ENCODE data around the gene EXOSC5.
A peak's percentile ranks its signal among the peaks of the same experiment; 100 is the strongest.

The EXOSC5 gene

DNA sequence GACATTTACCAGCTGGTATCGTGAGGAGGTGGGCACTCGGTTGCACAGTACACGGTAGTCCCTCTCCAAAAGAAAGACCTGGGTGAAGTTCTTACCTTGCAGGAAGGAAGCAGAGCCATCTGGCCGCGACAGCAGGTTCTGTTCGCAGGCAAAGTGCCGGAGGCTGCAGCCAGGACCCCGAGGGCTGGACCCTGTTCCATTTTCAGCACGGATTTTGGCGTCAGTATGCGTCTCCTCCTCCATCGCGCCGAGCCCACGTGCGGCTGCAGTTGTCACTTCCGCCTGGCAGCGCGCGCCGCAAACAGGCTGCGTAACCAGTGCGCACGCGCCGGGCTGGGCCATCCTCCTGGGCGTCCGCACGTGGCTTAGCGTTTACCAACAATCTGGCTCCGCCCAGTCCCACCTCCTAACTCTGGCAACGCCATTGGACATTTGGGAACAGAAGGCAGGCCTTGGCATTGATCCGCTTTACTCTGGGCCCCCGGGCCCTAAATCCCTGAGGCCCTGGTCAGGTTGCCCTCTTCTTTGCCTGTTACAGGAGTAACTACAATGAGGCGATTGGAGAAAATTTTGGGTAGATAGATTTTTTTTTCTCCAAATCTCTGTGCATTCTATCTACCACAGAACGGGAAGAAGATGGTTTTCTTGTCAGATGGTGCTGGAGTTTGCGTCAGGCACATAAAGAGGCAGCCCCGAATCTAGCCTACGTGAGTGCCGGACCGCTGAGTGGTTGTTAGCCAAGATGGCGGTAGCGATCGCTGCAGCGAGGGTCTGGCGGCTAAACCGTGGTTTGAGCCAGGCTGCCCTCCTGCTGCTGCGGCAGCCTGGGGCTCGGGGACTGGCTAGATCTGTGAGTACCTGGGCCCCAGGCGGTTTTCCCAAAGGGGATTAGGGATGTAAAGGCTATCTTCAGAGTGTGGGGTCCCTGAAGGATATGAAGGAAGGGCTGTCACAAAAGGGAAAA is at the start of gene EXOSC5, which contains the start of gene BCKDHA:
TSS of gene EXOSC5 (minus strand) at position 274 of the 964 bp plus-strand sequence. CDS start at position 243, 31 bp downstream.
TSS of gene BCKDHA (plus strand) at position 733 of the 964 bp plus-strand sequence. CDS start at position 743, 10 bp downstream.
- Histone ChIP-seq H3K4me3 (ENCODE audit: low read length in 2 of 2) (peak within 1 kb of the TSS; percentile 97 to 100), H3K9ac (ENCODE audit: low read depth in 1 of 2, low read length in 2 of 2) (peak within 1 kb of the TSS; percentile 91 to 97), H3K4me1 (ENCODE audit: control insufficient read depth in 2 of 2, insufficient read depth in 2 of 2, low read length in 2 of 2) (peaks cover 12 to 13% of the 10 kb centered on the region in 2 donors), H3K27me3 (ENCODE audit: control insufficient read depth in 2 of 2, insufficient read depth in 2 of 2, low read length in 2 of 2) (no peaks in the 10 kb centered on the region), H3K27ac (ENCODE audit: low read depth in 2 of 2, low read length in 2 of 2) (peak within 1 kb of the TSS; percentile 90 to 92), H3K9me3 (ENCODE audit: control insufficient read depth in 2 of 2, low read length in 2 of 2) (no peaks in the 10 kb centered on the region), H3K36me3 (ENCODE audit: control insufficient read depth in 2 of 2, insufficient read depth in 2 of 2, low read length in 2 of 2) (no peaks in the 10 kb centered on the region)

GRCh38 chr19:41445575-41445974 is 48.4 kb upstream of the EXOSC5 start:
- Histone ChIP-seq H3K4me1 (ENCODE audit: control insufficient read depth in 2 of 2, insufficient read depth in 2 of 2, low read length in 2 of 2) (no peaks in the 10 kb centered on the region), H3K27me3 (ENCODE audit: control insufficient read depth in 2 of 2, insufficient read depth in 2 of 2, low read length in 2 of 2) (peaks cover 3 to 4% of the 10 kb centered on the region in 2 donors)

DNA sequence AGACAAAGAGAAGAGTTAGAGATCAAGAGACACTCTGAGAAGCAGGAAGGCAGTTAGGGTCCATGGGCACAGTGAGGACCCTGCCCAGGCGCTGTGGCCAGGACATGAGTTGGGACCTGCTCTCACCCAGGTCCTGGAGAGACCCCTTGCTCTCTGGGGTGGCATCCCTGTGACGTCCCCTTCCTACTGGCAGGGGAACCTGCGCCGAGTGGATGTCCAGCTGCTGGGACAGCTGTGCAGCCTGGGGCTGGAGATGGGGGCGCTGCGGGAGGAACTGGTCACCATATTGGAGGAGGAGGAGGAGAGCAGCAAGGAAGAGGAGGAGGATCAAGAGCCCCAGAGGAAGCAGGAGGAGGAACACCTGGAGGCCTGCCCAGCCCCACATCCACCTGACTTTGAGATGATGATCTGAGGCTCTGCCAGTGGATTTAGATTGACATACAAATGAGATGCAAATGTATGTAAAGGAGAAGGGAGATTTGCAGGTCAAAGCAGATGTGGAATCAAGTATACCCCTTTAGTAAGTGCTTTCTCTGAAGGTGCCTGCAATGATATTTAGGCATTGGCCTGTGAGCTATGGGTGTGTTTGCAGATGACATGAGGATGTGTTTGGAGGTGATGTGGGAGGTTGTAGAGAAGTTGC is 46.8 kb upstream of the EXOSC5 start:
- no peak overlapping the region for H3K4me3 ChIP-seq (ENCODE audit: low read length in 2 of 2)
- no peak overlapping the region for H3K27ac ChIP-seq (ENCODE audit: low read depth in 2 of 2, low read length in 2 of 2)
- peaks cover 3 to 4% of the 10 kb centered on the region in 2 donors for H3K27me3 ChIP-seq (ENCODE audit: control insufficient read depth in 2 of 2, insufficient read depth in 2 of 2, low read length in 2 of 2)
- no peaks in the 10 kb centered on the region for H3K36me3 ChIP-seq (ENCODE audit: control insufficient read depth in 2 of 2, insufficient read depth in 2 of 2, low read length in 2 of 2)
- H3K9me3 ChIP-seq (ENCODE audit: control insufficient read depth in 2 of 2, low read length in 2 of 2): no peaks in the 10 kb centered on the region
- no peak overlapping the region for H3K9ac ChIP-seq (ENCODE audit: low read depth in 1 of 2, low read length in 2 of 2)
- peaks cover 5 to 8% of the 10 kb centered on the region in 2 donors for H3K4me1 ChIP-seq (ENCODE audit: control insufficient read depth in 2 of 2, insufficient read depth in 2 of 2, low read length in 2 of 2)

More at GRCh38 chr19:41445575-41445974, 48.4 kb upstream of the EXOSC5 start:
- Histone ChIP-seq H3K9ac (ENCODE audit: low read depth in 1 of 2, low read length in 2 of 2) (no peak overlapping the region), H3K4me3 (ENCODE audit: low read length in 2 of 2) (no peak overlapping the region), H3K36me3 (ENCODE audit: control insufficient read depth in 2 of 2, insufficient read depth in 2 of 2, low read length in 2 of 2) (no peaks in the 10 kb centered on the region), H3K9me3 (ENCODE audit: control insufficient read depth in 2 of 2, low read length in 2 of 2) (no peaks in the 10 kb centered on the region), H3K27ac (ENCODE audit: low read depth in 2 of 2, low read length in 2 of 2) (no peak overlapping the region)

GRCh38 chr19:41442473-41443355 is 45.6 kb upstream of the EXOSC5 start, which contains the start of gene ERICH4:
Gene ERICH4 (plus strand): TSS chr19:41443156. CDS start chr19:41443170, 14 bp downstream.
- peaks cover 4% of the 10 kb centered on the region in 2 donors for H3K36me3 ChIP-seq (ENCODE audit: control insufficient read depth in 2 of 2, insufficient read depth in 2 of 2, low read length in 2 of 2)
- no peak within 1 kb of the TSS for H3K4me3 ChIP-seq (ENCODE audit: low read length in 2 of 2)
- H3K9ac ChIP-seq (ENCODE audit: low read depth in 1 of 2, low read length in 2 of 2): no peak within 1 kb of the TSS
- H3K27ac ChIP-seq (ENCODE audit: low read depth in 2 of 2, low read length in 2 of 2): no peak within 1 kb of the TSS
- no peaks in the 10 kb centered on the region for H3K9me3 ChIP-seq (ENCODE audit: control insufficient read depth in 2 of 2, low read length in 2 of 2)
- H3K4me1 ChIP-seq (ENCODE audit: control insufficient read depth in 2 of 2, insufficient read depth in 2 of 2, low read length in 2 of 2): peaks cover 8 to 11% of the 10 kb centered on the region in 2 donors
- peaks cover 3 to 4% of the 10 kb centered on the region in 2 donors for H3K27me3 ChIP-seq (ENCODE audit: control insufficient read depth in 2 of 2, insufficient read depth in 2 of 2, low read length in 2 of 2)

GRCh38 chr19:41441321-41441945 is 44.3 kb upstream of the EXOSC5 start:
- H3K27ac ChIP-seq (ENCODE audit: low read depth in 2 of 2, low read length in 2 of 2): no peak overlapping the region
- H3K27me3 ChIP-seq (ENCODE audit: control insufficient read depth in 2 of 2, insufficient read depth in 2 of 2, low read length in 2 of 2): peaks cover 0 to 3% of the 10 kb centered on the region in 2 donors
- no peak overlapping the region for H3K4me3 ChIP-seq (ENCODE audit: low read length in 2 of 2)
- H3K9me3 ChIP-seq (ENCODE audit: control insufficient read depth in 2 of 2, low read length in 2 of 2): no peaks in the 10 kb centered on the region
- no peak overlapping the region for H3K9ac ChIP-seq (ENCODE audit: low read depth in 1 of 2, low read length in 2 of 2)
- H3K4me1 ChIP-seq (ENCODE audit: control insufficient read depth in 2 of 2, insufficient read depth in 2 of 2, low read length in 2 of 2): peaks cover 8 to 13% of the 10 kb centered on the region in 2 donors
- H3K36me3 ChIP-seq (ENCODE audit: control insufficient read depth in 2 of 2, insufficient read depth in 2 of 2, low read length in 2 of 2): peaks cover 5 to 9% of the 10 kb centered on the region in 2 donors

GRCh38 chr19:41439441-41440222 is 42.5 kb upstream of the EXOSC5 start, which contains the start of gene DMAC2:
Gene DMAC2 (minus strand): TSS chr19:41439912. CDS start chr19:41439899, 13 bp downstream.
- Histone ChIP-seq H3K27me3 (ENCODE audit: control insufficient read depth in 2 of 2, insufficient read depth in 2 of 2, low read length in 2 of 2) (no peaks in the 10 kb centered on the region), H3K36me3 (ENCODE audit: control insufficient read depth in 2 of 2, insufficient read depth in 2 of 2, low read length in 2 of 2) (peaks cover 5 to 13% of the 10 kb centered on the region in 2 donors), H3K4me1 (ENCODE audit: control insufficient read depth in 2 of 2, insufficient read depth in 2 of 2, low read length in 2 of 2) (peaks cover 8 to 13% of the 10 kb centered on the region in 2 donors), H3K27ac (ENCODE audit: low read depth in 2 of 2, low read length in 2 of 2) (peak within 1 kb of the TSS; percentile 93 to 98), H3K9ac (ENCODE audit: low read depth in 1 of 2, low read length in 2 of 2) (peak within 1 kb of the TSS; percentile 90 to 95), H3K9me3 (ENCODE audit: control insufficient read depth in 2 of 2, low read length in 2 of 2) (no peaks in the 10 kb centered on the region), H3K4me3 (ENCODE audit: low read length in 2 of 2) (peak within 1 kb of the TSS; percentile 91 to 98)

- H3K36me3 ChIP-seq (ENCODE audit: control insufficient read depth in 2 of 2, insufficient read depth in 2 of 2, low read length in 2 of 2): peaks cover 10 to 18% of the 10 kb centered on the region in 2 donors
- H3K9me3 ChIP-seq (ENCODE audit: control insufficient read depth in 2 of 2, low read length in 2 of 2): no peaks in the 10 kb centered on the region
- H3K4me3 ChIP-seq (ENCODE audit: low read length in 2 of 2): no peak overlapping the region
- H3K27me3 ChIP-seq (ENCODE audit: control insufficient read depth in 2 of 2, insufficient read depth in 2 of 2, low read length in 2 of 2): no peaks in the 10 kb centered on the region
- no peak overlapping the region for H3K27ac ChIP-seq (ENCODE audit: low read depth in 2 of 2, low read length in 2 of 2)
- H3K4me1 ChIP-seq (ENCODE audit: control insufficient read depth in 2 of 2, insufficient read depth in 2 of 2, low read length in 2 of 2): peaks cover 8 to 13% of the 10 kb centered on the region in 2 donors
- no peak overlapping the region for H3K9ac ChIP-seq (ENCODE audit: low read depth in 1 of 2, low read length in 2 of 2)
Observed at GRCh38 chr19:41437944-41438574, 40.9 kb upstream of the EXOSC5 start.

- Histone ChIP-seq H3K9ac (ENCODE audit: low read depth in 1 of 2, low read length in 2 of 2) (peak overlapping the region in 1 of 2 donors; percentile 26), H3K9me3 (ENCODE audit: control insufficient read depth in 2 of 2, low read length in 2 of 2) (no peaks in the 10 kb centered on the region), H3K27ac (ENCODE audit: low read depth in 2 of 2, low read length in 2 of 2) (peak overlapping the region; percentile 44 to 48), H3K4me1 (ENCODE audit: control insufficient read depth in 2 of 2, insufficient read depth in 2 of 2, low read length in 2 of 2) (peaks cover 8 to 13% of the 10 kb centered on the region in 2 donors), H3K36me3 (ENCODE audit: control insufficient read depth in 2 of 2, insufficient read depth in 2 of 2, low read length in 2 of 2) (peaks cover 22 to 31% of the 10 kb centered on the region in 2 donors), H3K27me3 (ENCODE audit: control insufficient read depth in 2 of 2, insufficient read depth in 2 of 2, low read length in 2 of 2) (no peaks in the 10 kb centered on the region), H3K4me3 (ENCODE audit: low read length in 2 of 2) (no peak overlapping the region)
Observed at GRCh38 chr19:41436674-41436951, 39.5 kb upstream of the EXOSC5 start.
